SKM-1 treated with dmso at 0.1 percent for 144 hours (cell line): ENCODE results near the gene SLC25A10.
A peak's percentile ranks its signal among the peaks of the same experiment; 100 is the strongest.

Experiments used
- DNase-seq: peaks from one replicate; lab custom pipeline; 2025; ENCODE audit not compliant: unreplicated experiment; lab: John Stamatoyannopoulos, UW

The SLC25A10 gene

DNA sequence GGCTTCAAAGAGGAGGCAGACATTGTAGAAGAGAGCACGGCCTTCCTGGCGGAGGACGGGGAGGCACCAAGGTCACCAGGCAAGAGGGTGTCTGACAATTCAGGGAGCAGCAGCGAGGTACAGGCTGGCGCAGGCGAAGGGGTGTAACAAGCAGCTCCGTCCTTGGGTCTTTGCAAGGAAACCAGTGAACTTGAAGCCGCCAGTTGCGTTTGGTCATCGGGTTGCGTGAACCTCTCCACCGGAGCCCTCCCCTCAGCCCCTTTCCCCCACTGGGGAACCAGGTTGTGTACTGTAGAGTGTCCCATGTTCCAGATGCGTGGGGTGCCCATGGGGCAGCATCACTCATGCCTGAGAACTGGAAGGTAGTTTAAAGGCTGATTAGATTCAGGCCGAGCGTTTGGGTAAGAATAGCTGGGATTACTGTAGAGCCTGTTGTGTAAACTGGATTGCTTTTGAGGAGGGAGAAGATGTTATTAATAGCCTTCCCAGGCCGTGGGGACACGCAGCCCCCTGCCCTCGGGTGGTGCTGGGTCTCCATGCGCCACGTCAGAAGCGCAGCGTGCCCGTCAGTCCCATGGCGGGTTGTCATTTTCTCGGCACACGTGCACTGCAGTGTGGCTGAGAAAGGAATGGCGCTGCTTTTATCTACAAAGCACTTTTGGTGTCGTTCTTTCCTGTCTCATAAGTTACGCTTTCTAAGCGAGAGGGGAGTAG, 6.4 kb upstream of the SLC25A10 start:
- DNase-seq, result no peak

GRCh38 chr17:81706232-81706611, 5.9 kb upstream of the SLC25A10 start:
- no peak for DNase-seq

DNA sequence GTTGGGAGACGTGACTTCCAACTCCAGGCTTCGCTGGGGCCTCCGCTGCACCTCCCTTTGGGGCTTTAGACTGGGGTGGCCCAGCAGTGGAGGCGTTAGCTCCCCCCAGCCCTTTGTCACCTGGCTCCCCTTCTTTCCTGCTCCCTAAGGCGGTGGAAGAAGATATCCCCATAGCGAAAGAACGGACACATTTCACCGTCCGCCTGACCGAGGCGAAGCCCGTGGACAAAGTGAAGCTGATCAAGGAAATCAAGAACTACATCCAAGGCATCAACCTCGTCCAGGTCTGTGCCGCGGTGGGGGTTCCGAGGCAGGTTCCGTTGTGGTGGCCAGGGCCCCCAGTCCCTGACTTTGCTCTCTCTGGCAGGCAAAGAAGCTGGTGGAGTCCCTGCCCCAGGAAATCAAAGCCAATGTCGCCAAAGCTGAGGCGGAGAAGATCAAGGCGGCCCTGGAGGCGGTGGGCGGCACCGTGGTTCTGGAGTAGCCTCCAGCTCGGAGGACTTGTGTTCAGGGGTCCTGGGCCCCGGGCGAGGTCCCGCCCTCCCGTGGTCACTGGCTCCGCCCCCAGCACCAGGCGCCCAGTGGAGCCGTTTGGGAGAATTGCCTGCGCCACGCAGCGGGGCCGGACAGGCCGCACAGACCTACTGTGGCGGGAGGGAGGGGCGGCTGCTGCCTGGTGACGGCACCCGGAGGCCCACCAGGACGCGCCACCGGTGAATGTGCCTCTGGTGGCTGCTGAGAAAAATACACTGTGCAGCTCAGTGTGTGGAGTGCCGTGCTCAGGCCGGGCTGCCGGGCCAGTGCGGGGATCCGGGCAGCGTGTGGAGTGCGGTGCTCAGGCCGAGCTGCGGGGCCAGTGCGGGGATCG, 5.1 kb upstream of the SLC25A10 start:
- DNase-seq, result no peak

GRCh38 chr17:81707725-81708646, 4.1 kb upstream of the SLC25A10 start:
- DNase-seq, result no peak

DNA sequence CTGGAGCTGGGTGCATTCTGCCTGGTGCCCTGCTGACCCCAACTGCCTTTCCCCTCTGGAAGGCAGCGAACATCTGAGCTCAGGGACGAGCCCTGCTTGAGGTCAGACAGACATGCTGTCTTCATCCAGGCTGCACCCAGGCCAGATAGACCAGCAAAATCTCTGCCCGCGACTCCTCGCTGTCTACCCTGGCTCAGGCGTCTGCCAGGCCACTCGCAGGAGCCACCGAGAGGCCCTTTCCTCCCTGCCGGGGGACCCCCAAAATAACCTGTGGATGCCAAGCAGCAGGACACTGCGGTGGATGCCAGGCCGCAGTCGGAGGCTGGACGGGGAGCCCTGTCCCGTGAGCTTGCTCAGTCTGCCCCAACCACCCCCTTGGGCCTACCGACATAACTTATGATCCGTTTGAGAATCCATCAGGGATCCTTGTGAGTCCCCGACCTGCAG, 3.3 kb upstream of the SLC25A10 start:
- no peak for DNase-seq

GRCh38 chr17:81710514-81711308, 1.4 kb upstream of the SLC25A10 start:
- peak; percentile 86 for DNase-seq

GRCh38 chr17:81712468-81713003, 452 bp downstream of the SLC25A10 start:
- DNase-seq, result no peak

DNA sequence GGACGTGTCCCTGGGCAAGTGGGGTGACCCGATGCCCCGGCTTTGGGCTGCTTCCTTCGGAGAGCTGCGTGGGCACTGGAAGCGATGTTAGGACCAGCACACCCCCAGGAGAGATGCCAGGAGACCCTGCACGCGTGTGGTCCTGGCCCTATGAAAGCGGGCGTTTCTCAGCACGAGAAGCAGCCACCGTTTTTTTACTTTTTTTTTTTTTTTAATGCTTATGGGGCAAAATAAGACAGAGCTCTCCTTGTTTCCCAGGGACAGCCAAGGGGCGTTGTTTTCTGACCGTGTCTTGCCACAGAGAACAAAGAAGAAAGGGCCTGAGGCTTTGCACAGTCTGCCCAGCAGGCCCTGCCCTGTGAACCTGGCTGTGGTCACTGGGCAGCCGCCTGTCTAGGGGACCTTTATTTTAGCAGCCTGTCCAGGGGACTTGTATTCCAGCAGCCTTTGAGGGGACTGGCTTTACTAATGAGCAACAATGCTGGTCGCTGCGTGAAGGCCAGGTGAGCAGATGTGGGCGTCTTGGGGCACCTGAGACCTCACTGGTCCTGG, 996 bp downstream of the SLC25A10 start:
- DNase-seq, result no peak

- no peak for DNase-seq
Observed at GRCh38 chr17:81713556-81714411, 1.7 kb downstream of the SLC25A10 start.

DNA sequence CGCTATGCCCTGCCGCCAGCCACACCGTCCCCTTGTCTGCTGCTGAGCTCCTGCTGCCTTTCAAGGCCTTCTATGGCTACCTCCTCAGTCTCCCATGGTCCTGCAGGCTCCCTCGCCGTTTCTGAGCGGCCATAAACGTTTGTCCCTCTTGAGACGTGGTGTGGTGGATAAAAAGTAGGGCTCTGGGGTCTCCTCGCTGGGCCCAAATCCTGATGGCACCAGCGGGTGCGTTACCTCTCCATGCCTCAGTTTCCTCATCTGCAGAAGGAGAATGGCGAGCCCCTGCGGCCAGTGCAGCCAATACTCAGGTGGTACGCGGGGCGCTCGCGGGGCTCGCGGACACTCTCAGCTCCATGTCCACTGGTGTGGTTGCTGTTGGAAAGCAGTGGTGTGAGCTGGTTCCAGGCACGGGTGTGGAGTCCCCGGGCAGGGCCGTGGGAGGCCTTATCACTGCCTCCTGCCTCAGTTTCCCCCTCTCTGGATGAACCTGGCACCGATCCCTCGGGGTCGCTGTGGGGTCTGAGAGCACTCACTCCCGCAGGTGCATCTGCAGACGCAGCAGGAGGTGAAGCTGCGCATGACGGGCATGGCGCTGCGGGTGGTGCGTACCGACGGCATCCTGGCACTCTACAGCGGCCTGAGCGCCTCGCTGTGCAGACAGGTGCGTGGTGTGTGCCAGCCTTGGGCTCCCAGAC, 2.5 kb downstream of the SLC25A10 start:
- no peak for DNase-seq

- DNase-seq, result no peak
Observed at GRCh38 chr17:81715107-81715871, 3.2 kb downstream of the SLC25A10 start.

- no peak for DNase-seq
Observed at GRCh38 chr17:81715872-81716673, 4.0 kb downstream of the SLC25A10 start.

GRCh38 chr17:81716674-81716996, 4.6 kb downstream of the SLC25A10 start:
- DNase-seq, result no peak

GRCh38 chr17:81717049-81717765, 5.1 kb downstream of the SLC25A10 start:
- DNase-seq, result no peak

- DNase-seq, result no peak
Observed at GRCh38 chr17:81717766-81718089, 5.6 kb downstream of the SLC25A10 start.
